Measurements from ENCODE around the gene WNK4. TPM values are rescaled to one million over a fixed set of nuclear protein-coding genes. Genes with fewer than 3 reads are reported as not detected.
"Not testable (repeated sequence)": the region's sequence is repeated elsewhere in the genome, so short reads cannot be mapped to it uniquely, and the experiment has no call there.

Gene WNK4
- total RNA-seq, 1 donor: 0.45 TPM

GRCh38 chr17:42760652-42761581 is 19.5 kb upstream of the WNK4 start, which contains the start of gene RAMP2:
Gene RAMP2, plus strand, starts transcription at chr17:42761227. Its CDS starts 35 bp downstream, at chr17:42761262.
- DNase-seq (ENCODE audit: low read depth): no peak
- H3K4me3 ChIP-seq (ENCODE audit: low read depth, low read length): peak within 1 kb of the TSS; percentile 50
- no peak for TF ChIP-seq CTCF (IDR thresholded peaks at IDR 0.05; ENCODE audit: insufficient read depth, low read length)

DNA sequence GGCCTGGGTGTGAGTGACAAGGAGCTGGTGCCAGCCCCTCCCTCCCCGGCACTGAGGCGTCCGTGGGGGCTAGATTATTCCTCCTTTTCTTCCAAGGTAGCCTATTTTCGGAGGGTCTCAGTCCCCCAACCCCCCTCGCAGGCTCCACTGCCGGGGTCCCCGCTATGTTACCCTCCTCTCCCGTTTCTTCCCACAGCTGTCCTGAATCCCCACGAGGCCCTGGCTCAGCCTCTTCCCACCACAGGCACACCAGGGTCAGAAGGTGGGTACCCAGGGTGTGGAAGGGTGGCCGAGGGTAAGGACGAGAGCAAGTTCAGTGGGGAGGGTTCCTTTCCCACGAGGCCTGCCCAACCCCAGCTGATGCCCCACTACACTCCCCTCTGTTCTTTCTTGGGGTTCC is 18.8 kb upstream of the WNK4 start:
- peak overlapping the region; percentile 50 for H3K4me3 ChIP-seq (ENCODE audit: low read depth, low read length)
- no peak for TF ChIP-seq CTCF (IDR thresholded peaks at IDR 0.05; ENCODE audit: insufficient read depth, low read length)
- DNase-seq (ENCODE audit: low read depth): no peak

DNA sequence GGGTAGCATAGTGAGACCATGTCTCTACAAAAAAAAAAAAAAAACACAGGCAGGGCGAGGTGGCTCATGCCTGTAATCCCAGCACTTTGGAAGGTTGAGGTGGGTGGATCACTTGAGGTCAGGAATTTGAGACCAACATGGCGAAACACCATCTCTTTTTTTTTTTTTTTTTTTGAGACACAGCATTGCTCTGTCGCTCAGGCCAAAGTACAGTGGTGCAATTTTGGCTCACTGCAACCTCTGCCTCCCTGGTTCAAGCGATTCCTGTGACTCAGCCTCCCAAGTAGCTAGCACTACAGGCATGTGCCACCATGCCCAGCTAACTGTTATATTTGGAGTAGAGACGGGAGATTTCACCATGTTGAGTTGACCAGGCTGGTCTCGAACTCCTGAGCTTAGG is 14.3 kb upstream of the WNK4 start:
- DNase-seq (ENCODE audit: low read depth): no peak
- no peak overlapping the region for H3K4me3 ChIP-seq (ENCODE audit: low read depth, low read length)
- TF ChIP-seq CTCF (IDR thresholded peaks at IDR 0.05; ENCODE audit: insufficient read depth, low read length): no peak

DNA sequence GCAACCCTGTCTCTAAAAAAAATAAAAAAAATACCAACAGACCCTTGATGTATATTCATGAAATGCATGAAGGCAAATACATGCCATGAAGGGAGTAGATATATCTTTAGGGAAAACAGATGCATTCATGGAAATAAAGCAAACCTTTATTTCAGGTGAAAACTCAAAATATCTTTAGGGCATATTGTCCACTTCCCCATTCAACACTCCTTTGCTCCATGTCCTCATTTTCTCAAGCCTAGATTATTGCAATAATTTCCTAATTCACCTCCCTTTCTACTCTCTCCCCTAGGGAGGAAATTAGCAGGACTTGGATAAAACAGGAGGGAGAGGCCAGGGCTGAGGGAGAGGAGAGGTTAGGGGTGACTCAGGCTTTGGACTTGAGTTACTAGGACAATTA is 12.9 kb upstream of the WNK4 start:
- H3K4me3 ChIP-seq (ENCODE audit: low read depth, low read length): no peak overlapping the region
- no peak for DNase-seq (ENCODE audit: low read depth)
- no peak for TF ChIP-seq CTCF (IDR thresholded peaks at IDR 0.05; ENCODE audit: insufficient read depth, low read length)

- H3K4me3 ChIP-seq (ENCODE audit: low read depth, low read length); DNase-seq (ENCODE audit: low read depth): not testable (repeated sequence)
These were observed 12.4 kb upstream of the WNK4 start for GRCh38 chr17:42768006-42768405.

DNA sequence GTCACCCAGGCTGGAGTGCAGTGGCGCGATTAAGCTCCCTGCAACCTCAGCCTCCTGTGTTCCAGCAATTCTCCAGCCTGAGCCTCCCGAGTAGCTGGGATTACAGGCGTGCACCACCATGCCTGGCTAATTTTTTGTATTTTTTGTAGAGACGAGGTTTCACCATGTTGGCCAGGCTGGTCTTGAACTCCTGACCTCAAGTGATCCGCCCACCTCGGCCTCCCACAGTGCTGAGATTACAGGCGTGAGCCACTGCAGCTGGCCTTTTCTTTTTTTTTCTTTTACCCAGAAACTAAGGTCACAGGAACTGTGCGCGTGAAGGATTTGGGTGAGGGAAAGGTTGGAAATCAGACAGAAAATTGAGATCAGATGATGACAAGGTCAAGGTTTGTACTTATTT is 10.4 kb upstream of the WNK4 start:
- H3K4me3 ChIP-seq (ENCODE audit: low read depth, low read length); DNase-seq (ENCODE audit: low read depth): not testable (repeated sequence)

GRCh38 chr17:42772945-42773289 is 7.5 kb upstream of the WNK4 start:
- peak overlapping the region; percentile 94 for H3K4me3 ChIP-seq (ENCODE audit: low read depth, low read length)
- TF ChIP-seq CTCF (IDR thresholded peaks at IDR 0.05; ENCODE audit: insufficient read depth, low read length): no peak
- no peak for DNase-seq (ENCODE audit: low read depth)
